RWPE2 (cell line): ENCODE measurements around the gene ELP2.
"Not testable (repeated sequence)": the region's sequence is repeated elsewhere in the genome, so short reads cannot be mapped to it uniquely, and the experiment has no call there.

Experiments used
- ATAC-seq: fragments of 200-7000 bp; cut with Tn5 transposase; 3 replicates; pipeline ENCODE4 v1.9.1; 2021; ENCODE audit warnings: low read depth
- DNase-seq: peaks from one replicate; pipeline ENCODE4 v3.0.0-alpha.2; 2020; ENCODE audit warnings: low spot score
- H3K27ac ChIP-seq: fragments of 450-650 bp; 2 replicates; pipeline ENCODE4 v1.5.1; 2017; ENCODE audit warnings: mild to moderate bottlenecking; ENCODE audit not compliant: poor library complexity, severe bottlenecking
- H3K27me3 ChIP-seq: fragments of 250-450 bp; sonication (Bioruptor Pico); 2 replicates; pipeline ENCODE4 v1.5.1; 2021; ENCODE audit warnings: mild to moderate bottlenecking, moderate library complexity; ENCODE audit not compliant: insufficient read depth, poor library complexity, severe bottlenecking
- H3K36me3 ChIP-seq: fragments of 250-450 bp; sonication (Bioruptor Pico); 2 replicates; pipeline ENCODE4 v1.5.1; 2020; ENCODE audit warnings: low read depth, mild to moderate bottlenecking, moderate library complexity
- H3K4me1 ChIP-seq: fragments of 250-450 bp; sonication (Bioruptor Pico); 2 replicates; pipeline ENCODE4 v1.5.1; 2021; ENCODE audit warnings: mild to moderate bottlenecking, moderate library complexity; ENCODE audit not compliant: insufficient read depth, poor library complexity, severe bottlenecking
- H3K4me3 ChIP-seq: fragments of 250-450 bp; sonication (Bioruptor Pico); 2 replicates; pipeline ENCODE4 v1.5.1; 2021; ENCODE audit warnings: mild to moderate bottlenecking, moderate library complexity; ENCODE audit not compliant: severe bottlenecking
- H3K9me3 ChIP-seq: fragments of 250-450 bp; sonication (Bioruptor Pico); 2 replicates; pipeline ENCODE4 v1.5.1; 2021; ENCODE audit warnings: mild to moderate bottlenecking, moderate library complexity; ENCODE audit not compliant: severe bottlenecking
- CTCF ChIP-seq: fragments of 450-650 bp; IDR thresholded peaks from one replicate; pipeline ENCODE4 v1.5.1; 2017; ENCODE audit warnings: mild to moderate bottlenecking, moderate library complexity; ENCODE audit not compliant: poor library complexity, severe bottlenecking

Gene ELP2

GRCh38 chr18:36088256-36088655, 41.4 kb upstream of the ELP2 start:
- no peak for ATAC-seq
- peaks cover 4% of the 10 kb centered on the region for H3K4me1 ChIP-seq
- H3K9me3 ChIP-seq: no peaks in the 10 kb centered on the region
- DNase-seq: no peak
- TF ChIP-seq CTCF: no peak
- H3K36me3 ChIP-seq: no peaks in the 10 kb centered on the region
- no peak overlapping the region for H3K4me3 ChIP-seq
- no peaks in the 10 kb centered on the region for H3K27me3 ChIP-seq
- no peak overlapping the region for H3K27ac ChIP-seq

DNA sequence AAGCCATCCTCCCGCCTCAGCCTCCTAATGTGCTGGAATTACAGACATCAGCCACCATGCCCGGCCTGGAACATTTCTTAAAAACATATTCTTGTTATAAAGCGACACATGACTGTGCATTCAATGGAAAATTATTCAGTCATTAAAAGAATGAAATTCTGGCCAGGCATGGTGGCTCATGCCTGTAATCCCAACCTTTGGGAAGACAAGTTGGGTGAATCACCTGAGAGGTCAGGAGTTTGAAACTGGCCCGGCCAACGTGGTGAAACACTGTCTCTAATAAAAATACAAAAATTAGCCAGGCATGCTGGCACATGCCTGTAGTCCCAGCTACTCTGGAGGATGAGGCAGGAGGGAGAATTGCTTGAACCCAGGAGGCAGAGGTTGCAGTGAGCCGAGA, 40.7 kb upstream of the ELP2 start:
- TF ChIP-seq CTCF: no peak
- ATAC-seq: peak; percentile 78
- H3K9me3 ChIP-seq: no peaks in the 10 kb centered on the region
- H3K36me3 ChIP-seq: no peaks in the 10 kb centered on the region
- H3K27ac ChIP-seq: no peak overlapping the region
- H3K27me3 ChIP-seq: no peaks in the 10 kb centered on the region
- H3K4me1 ChIP-seq: peaks cover 4% of the 10 kb centered on the region
- no peak overlapping the region for H3K4me3 ChIP-seq
- no peak for DNase-seq

- H3K9me3 ChIP-seq, H3K27me3 ChIP-seq, H3K36me3 ChIP-seq, ATAC-seq, H3K27ac ChIP-seq, H3K4me1 ChIP-seq, H3K4me3 ChIP-seq, DNase-seq: not testable (repeated sequence)
These were observed 37.6 kb upstream of the ELP2 start for GRCh38 chr18:36092116-36092515.

GRCh38 chr18:36094431-36094830, 35.3 kb upstream of the ELP2 start:
- no peaks in the 10 kb centered on the region for H3K27me3 ChIP-seq
- no peak for ATAC-seq
- TF ChIP-seq CTCF: no peak
- DNase-seq: no peak
- no peaks in the 10 kb centered on the region for H3K9me3 ChIP-seq
- no peaks in the 10 kb centered on the region for H3K4me1 ChIP-seq
- no peak overlapping the region for H3K4me3 ChIP-seq
- H3K36me3 ChIP-seq: no peaks in the 10 kb centered on the region
- H3K27ac ChIP-seq: no peak overlapping the region

- DNase-seq (no peak), ATAC-seq (peak; percentile 31; the same call in 1 of the 3 replicates)
- Histone ChIP-seq H3K4me1 (no peaks in the 10 kb centered on the region), H3K27ac (no peak overlapping the region), H3K4me3 (no peak overlapping the region), H3K36me3 (no peaks in the 10 kb centered on the region), H3K27me3 (no peaks in the 10 kb centered on the region), H3K9me3 (no peaks in the 10 kb centered on the region)
- TF ChIP-seq CTCF: peak; percentile 80
These were observed 33.7 kb upstream of the ELP2 start for GRCh38 chr18:36095936-36096519.
